ENCODE results near the gene PPFIA4. TPM values are rescaled to one million over a fixed set of nuclear protein-coding genes. Genes with fewer than 3 reads are reported as not detected.
A peak's percentile ranks its signal among the peaks of the same experiment; 100 is the strongest.

The PPFIA4 gene
- total RNA-seq, 1 experiment from 2014 or later, result 10.8 TPM

- no peaks in the 10 kb centered on the region for H3K9me2 ChIP-seq (ENCODE audit: insufficient read depth)
- no TSS peak for BruUV-seq (replicated peaks)
- H3K4me2 ChIP-seq (ENCODE audit: low read length), result 0 out of 2 replicates have a peak overlapping the region, but pooled peaks have one; percentile 8
- no peaks in the 10 kb centered on the region for H4K20me1 ChIP-seq (ENCODE audit: insufficient read depth)
- CTCF ChIA-PET, result interaction anchor here (1.1 to 5.0 kb wide), 8 partner anchors 11 to 228 kb away, joined by 3 to 185 read pairs (median 15); no protein-coding TSS in a partner anchor
- no peaks in the 10 kb centered on the region for H3K9me3 ChIP-seq (ENCODE audit: control insufficient read depth in 1 of 2, insufficient read depth in 1 of 2, low read depth in 1 of 2, low read length in 2 of 2)
- H3K36me3 ChIP-seq (ENCODE audit: control insufficient read depth in 1 of 2, insufficient read depth in 2 of 2, low read length in 2 of 2), result no peaks in the 10 kb centered on the region
- POLR2A ChIA-PET, result interaction anchor here (2.6 kb wide), 1 partner anchor 226 kb away, joined by 10 read pairs; no protein-coding TSS in a partner anchor
- intact Hi-C loops (cut with micrococcal nuclease), result no loop called here
- no peaks in the 10 kb centered on the region for H3K79me2 ChIP-seq (ENCODE audit: insufficient read depth, low read length)
- no peak overlapping the region for H3K9ac ChIP-seq (ENCODE audit: low read length)
- H3K27ac ChIP-seq (ENCODE audit: low read depth, low read length), result no peak overlapping the region
- ATAC-seq (no peak), DNase-seq (ENCODE audit: low read depth, low spot score) (no peak)
- H2AFZ ChIP-seq (ENCODE audit: low read depth, low read length, poor library complexity, severe bottlenecking), result no peak overlapping the region
- no peak overlapping the region for H3K4me3 ChIP-seq (replicated peaks in 1 of 2; ENCODE audit: low read depth in 1 of 2, low read length in 2 of 2)
- peaks cover 5 to 28% of the 10 kb centered on the region in 2 experiments for H3K4me1 ChIP-seq (ENCODE audit: control insufficient read depth in 1 of 2, insufficient read depth in 2 of 2, low read length in 2 of 2)
- H3K27me3 ChIP-seq (ENCODE audit: insufficient read depth, low read length), result no peaks in the 10 kb centered on the region
- TF ChIP-seq ZFX (IDR thresholded peaks at IDR 0.05), result no peak
- no peak for TF ChIP-seq POLR2A (IDR thresholded peaks at IDR 0.05; ENCODE audit: borderline replicate concordance, extremely low read depth, insufficient read depth, insufficient read length)
- no peak for TF ChIP-seq EGR1 (IDR thresholded peaks at IDR 0.05; ENCODE audit: low read depth)
- TF ChIP-seq POLR2AphosphoS5 (IDR thresholded peaks at IDR 0.05; ENCODE audit: low read depth, low read length), result no peak
- no peak for TF ChIP-seq TCF7L2 (IDR thresholded peaks at IDR 0.05; ENCODE audit: borderline replicate concordance, extremely low read depth, insufficient read depth, insufficient read length)
- TF ChIP-seq SRF (IDR thresholded peaks at IDR 0.05; ENCODE audit: low read depth), result no peak
- TF ChIP-seq MAX (IDR thresholded peaks at IDR 0.05), result no peak
- RAD21 ChIA-PET (ENCODE audit: low non-redundant PET in 1 of 2, low total read pairs in 2 of 2, uncharacterized antibody in 2 of 2, unreplicated experiment in 2 of 2), result no interaction called here
Observed at GRCh38 chr1:203041351-203041932, 15.2 kb downstream of the PPFIA4 start.

GRCh38 chr1:203043830-203044545 lies 17.7 kb downstream of the PPFIA4 start:
- Histone ChIP-seq H4K20me1 (ENCODE audit: insufficient read depth) (no peaks in the 10 kb centered on the region), H3K9me2 (ENCODE audit: insufficient read depth) (no peaks in the 10 kb centered on the region), H3K4me1 (ENCODE audit: control insufficient read depth in 1 of 2, insufficient read depth in 2 of 2, low read length in 2 of 2) (peaks cover 8 to 34% of the 10 kb centered on the region in 2 experiments), H3K27me3 (ENCODE audit: insufficient read depth, low read length) (no peaks in the 10 kb centered on the region), H3K4me2 (ENCODE audit: low read length) (no peak overlapping the region), H3K9me3 (ENCODE audit: control insufficient read depth in 1 of 2, insufficient read depth in 1 of 2, low read depth in 1 of 2, low read length in 2 of 2) (no peaks in the 10 kb centered on the region), H2AFZ (ENCODE audit: low read depth, low read length, poor library complexity, severe bottlenecking) (no peak overlapping the region), H3K9ac (ENCODE audit: low read length) (no peak overlapping the region), H3K36me3 (ENCODE audit: control insufficient read depth in 1 of 2, insufficient read depth in 2 of 2, low read length in 2 of 2) (no peaks in the 10 kb centered on the region), H3K27ac (ENCODE audit: low read depth, low read length) (no peak overlapping the region), H3K79me2 (ENCODE audit: insufficient read depth, low read length) (no peaks in the 10 kb centered on the region), H3K4me3 (replicated peaks in 1 of 2; ENCODE audit: low read depth in 1 of 2, low read length in 2 of 2) (no peak overlapping the region)
- no peak for ATAC-seq
- BruUV-seq (replicated peaks), result no TSS peak
- ChIA-PET POLR2A (no interaction called here), CTCF (interaction anchor here (2.5 kb wide), 1 partner anchor 223 kb away, joined by 10 read pairs; no protein-coding TSS in a partner anchor), RAD21 (ENCODE audit: low non-redundant PET in 1 of 2, low total read pairs in 2 of 2, uncharacterized antibody in 2 of 2, unreplicated experiment in 2 of 2) (no interaction called here)
- intact Hi-C loops (cut with micrococcal nuclease), result no loop called here
- no peak for DNase-seq (ENCODE audit: low read depth, low spot score)
- no peak for TF ChIP-seq SRF (IDR thresholded peaks at IDR 0.05; ENCODE audit: low read depth)
- no peak for TF ChIP-seq YY1 (IDR thresholded peaks at IDR 0.05; ENCODE audit: extremely low read depth, insufficient replicate concordance, low read depth, low read length)
- TF ChIP-seq ZNF274 (IDR thresholded peaks at IDR 0.05; ENCODE audit: low read depth, low read length), result no peak
- TF ChIP-seq EZH2phosphoT487 (IDR thresholded peaks at IDR 0.05; ENCODE audit: borderline replicate concordance), result no peak
- TF ChIP-seq EZH2 (IDR thresholded peaks at IDR 0.05), result no peak
- TF ChIP-seq SP1 (IDR thresholded peaks at IDR 0.05; ENCODE audit: low read depth), result no peak
- TF ChIP-seq CEBPB (IDR thresholded peaks at IDR 0.05; ENCODE audit: low read depth), result no peak
- no peak for TF ChIP-seq POLR2A (IDR thresholded peaks at IDR 0.05; ENCODE audit: borderline replicate concordance, extremely low read depth, insufficient read depth, insufficient read length)
- no peak for TF ChIP-seq CTCF (IDR thresholded peaks at IDR 0.05 in 2 of 3, conservative IDR thresholded peaks at IDR 0.05 in 1 of 3; ENCODE audit: borderline replicate concordance in 1 of 3, insufficient read depth in 1 of 3, low read depth in 2 of 3, low read length in 2 of 3)
- TF ChIP-seq ZFX (IDR thresholded peaks at IDR 0.05), result no peak

All from HCT116 (cell line).